Activated T-helper 17 cell treated with anti-CD3 and anti-CD28 coated beads, Interleukin-2, amount 50 U/mL, for 72 hours (primary cell): ENCODE measurements around the gene SASH1. TPM values are rescaled to one million over a fixed set of nuclear protein-coding genes. Genes with fewer than 3 reads are reported as not detected.
A peak's percentile ranks its signal among the peaks of the same experiment; 100 is the strongest.

ENCODE experiments used
- ATAC-seq: fragments of 150-1000 bp; cut with Tn5 transposase; replicated peaks from 2 replicates; pipeline ENCODE4 v1.10.0; 2021; ENCODE audit warnings: mild to moderate bottlenecking, moderate library complexity
- H3K27ac Mint-ChIP-seq: one replicate; pipeline ENCODE4 v1.8.0; 2022; ENCODE audit warnings: mixed read lengths
- H3K27me3 Mint-ChIP-seq: one replicate; pipeline ENCODE4 v1.8.0; 2022; ENCODE audit warnings: mixed read lengths
- H3K36me3 Mint-ChIP-seq: one replicate; pipeline ENCODE4 v1.8.0; 2022; ENCODE audit warnings: low read depth, mild to moderate bottlenecking, mixed read lengths
- H3K4me1 Mint-ChIP-seq: one replicate; pipeline ENCODE4 v1.8.0; 2022; ENCODE audit warnings: mixed read lengths
- H3K4me3 Mint-ChIP-seq: one replicate; pipeline ENCODE4 v1.8.0; 2022; ENCODE audit warnings: mild to moderate bottlenecking, mixed read lengths
- H3K9me3 Mint-ChIP-seq: one replicate; pipeline ENCODE4 v1.8.0; 2022; ENCODE audit warnings: mixed read lengths
- total RNA-seq, 2 donors: library from RNA; stranded (reverse); gene quantifications; one replicate each; pipeline ENCODE4 v1.2.3, GENCODE V29; 2022

The SASH1 gene
- total RNA-seq, 2 donors from 2014 or later: 1.8 to 2.9 TPM

DNA sequence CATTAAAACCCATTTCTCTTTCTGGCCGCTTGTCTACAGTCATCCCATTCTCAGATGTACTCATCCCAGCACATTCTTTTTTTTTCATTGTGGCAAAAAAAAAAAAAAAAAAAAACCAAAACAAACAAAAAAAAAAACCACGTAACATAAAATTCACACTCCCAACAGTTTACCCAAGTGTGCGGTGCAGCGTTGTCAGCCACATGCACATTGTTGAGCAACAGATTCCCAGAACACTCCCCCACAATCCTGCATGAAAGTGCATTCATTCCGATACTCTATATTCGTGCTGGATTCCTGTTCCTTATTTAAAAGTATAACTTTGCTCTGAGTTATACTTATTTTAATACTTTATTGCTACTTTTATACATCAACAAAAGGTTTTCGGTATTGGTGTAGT lies 96.0 kb downstream of the SASH1 start:
- no peak for ATAC-seq
- H3K27ac Mint-ChIP-seq: no peak overlapping the region
- H3K27me3 Mint-ChIP-seq: peaks cover 7% of the 10 kb centered on the region
- H3K9me3 Mint-ChIP-seq: no peaks in the 10 kb centered on the region
- H3K36me3 Mint-ChIP-seq: no peaks in the 10 kb centered on the region
- H3K4me3 Mint-ChIP-seq: no peak overlapping the region
- H3K4me1 Mint-ChIP-seq: no peaks in the 10 kb centered on the region

DNA sequence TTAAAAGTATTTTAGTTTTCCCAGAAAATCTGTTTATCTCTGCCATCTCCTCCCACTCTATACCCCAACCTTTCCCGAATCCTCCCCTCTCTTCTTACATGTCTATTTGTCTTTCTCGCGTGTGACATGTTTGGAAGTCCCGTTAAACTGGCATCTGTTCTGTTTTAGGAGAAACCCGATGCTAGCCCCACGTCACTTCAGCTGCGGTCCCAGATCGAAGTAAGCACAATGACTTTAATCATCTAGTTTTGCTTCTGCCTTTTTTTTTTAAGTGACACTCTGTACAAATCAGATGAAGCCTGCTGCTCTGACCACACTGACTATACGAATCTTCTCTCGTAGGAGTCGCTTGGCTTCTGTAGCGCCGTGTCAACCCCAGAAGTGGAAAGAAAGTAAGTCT lies 97.4 kb downstream of the SASH1 start:
- Mint-ChIP-seq H3K4me1 (no peaks in the 10 kb centered on the region), H3K27ac (no peak overlapping the region), H3K36me3 (no peaks in the 10 kb centered on the region), H3K4me3 (no peak overlapping the region), H3K9me3 (no peaks in the 10 kb centered on the region), H3K27me3 (peaks cover 13% of the 10 kb centered on the region)
- ATAC-seq: no peak

DNA sequence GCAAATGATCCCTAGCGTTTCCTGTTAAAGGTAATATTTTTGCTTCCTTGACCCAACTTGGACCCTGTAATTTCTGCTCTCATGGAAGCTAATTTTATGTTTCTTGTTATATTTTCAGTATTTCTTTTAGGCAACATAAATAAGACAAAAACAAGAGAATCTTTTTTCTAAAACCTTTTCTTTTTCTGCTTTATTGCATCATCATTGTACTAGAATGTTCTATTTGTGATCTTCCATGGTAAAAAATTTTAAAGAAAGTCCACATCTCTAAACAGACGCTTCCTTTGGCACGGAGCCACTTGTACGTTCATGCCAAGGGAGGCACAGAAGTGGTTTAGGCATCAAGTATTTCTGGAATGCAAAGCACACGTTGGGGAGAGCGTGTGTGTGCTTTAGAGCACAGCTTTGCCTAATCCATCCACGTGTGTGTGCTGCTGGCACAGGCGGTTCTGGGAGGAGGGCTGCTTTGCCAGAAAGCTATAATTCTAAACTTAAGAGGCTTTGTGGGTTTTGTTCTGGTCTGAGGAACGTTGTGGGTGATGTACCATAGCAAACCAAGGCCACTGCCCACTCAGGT lies 98.3 kb downstream of the SASH1 start:
- no peak overlapping the region for H3K4me3 Mint-ChIP-seq
- H3K9me3 Mint-ChIP-seq: no peaks in the 10 kb centered on the region
- H3K36me3 Mint-ChIP-seq: no peaks in the 10 kb centered on the region
- H3K4me1 Mint-ChIP-seq: no peaks in the 10 kb centered on the region
- peak overlapping the region; percentile 17 for H3K27ac Mint-ChIP-seq
- H3K27me3 Mint-ChIP-seq: peaks cover 13% of the 10 kb centered on the region
- ATAC-seq: no peak

DNA sequence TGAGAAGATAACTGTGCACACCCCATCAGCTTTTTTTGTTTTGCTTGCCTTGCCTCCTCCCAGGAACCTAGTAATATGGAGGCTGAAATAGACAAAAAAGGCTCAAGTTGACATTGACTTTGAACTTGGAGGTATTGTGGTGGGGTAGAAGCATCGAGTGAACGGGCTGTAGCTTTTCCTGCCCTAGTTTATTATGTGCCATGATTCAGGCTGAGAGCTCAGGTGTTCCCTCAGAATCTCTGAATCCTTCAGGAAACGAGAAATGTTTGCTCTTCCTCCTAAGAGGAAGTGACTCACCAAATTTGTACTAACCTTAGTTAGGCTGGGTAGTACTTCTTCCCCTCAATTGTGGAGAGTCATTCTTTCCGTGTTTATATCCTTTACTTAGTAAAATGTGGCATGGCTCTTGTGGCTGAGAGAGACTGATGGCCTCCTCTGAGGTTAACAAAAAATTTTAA lies 98.8 kb downstream of the SASH1 start:
- Mint-ChIP-seq H3K27me3 (peaks cover 13% of the 10 kb centered on the region), H3K9me3 (no peaks in the 10 kb centered on the region), H3K27ac (peak overlapping the region; percentile 17), H3K4me1 (no peaks in the 10 kb centered on the region), H3K4me3 (no peak overlapping the region), H3K36me3 (no peaks in the 10 kb centered on the region)
- ATAC-seq: peak; percentile 98

DNA sequence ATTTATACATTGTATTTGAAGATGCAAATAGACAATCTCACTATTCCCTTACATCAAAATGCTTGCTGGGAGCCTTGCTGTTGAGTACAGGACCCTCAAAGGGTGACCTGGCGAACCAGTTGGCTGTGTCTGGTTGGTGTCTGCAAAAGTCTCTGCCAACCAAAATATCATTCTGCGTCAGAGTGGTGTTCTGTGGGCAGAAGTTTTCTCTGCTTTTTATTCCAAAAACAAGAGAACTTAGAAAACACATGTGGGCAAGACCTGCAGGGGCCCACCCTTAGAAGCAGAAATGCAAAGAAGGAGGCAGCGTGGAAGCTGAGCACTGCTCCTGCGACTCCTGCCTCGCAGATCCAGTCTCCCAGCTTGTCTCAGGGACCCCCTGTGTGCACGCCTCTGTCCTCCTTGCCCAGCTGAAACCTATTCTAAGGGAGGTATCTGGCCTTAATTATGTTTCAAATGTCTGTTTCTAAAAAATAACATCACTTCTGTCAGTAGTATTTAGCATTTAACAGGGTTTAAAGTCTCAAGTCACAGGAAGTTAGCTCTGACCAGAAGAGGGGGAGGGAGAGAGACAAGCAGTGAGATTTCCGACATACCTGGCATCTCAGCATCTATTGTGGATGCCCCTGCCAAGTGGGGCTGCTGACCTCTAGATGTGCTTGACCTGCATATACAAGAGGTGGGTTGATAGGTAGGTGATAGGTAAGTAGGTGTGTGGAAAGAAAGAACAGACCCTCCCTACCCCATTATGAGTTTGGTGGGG lies 101.3 kb downstream of the SASH1 start:
- no peak for ATAC-seq
- peaks cover 12% of the 10 kb centered on the region for H3K4me1 Mint-ChIP-seq
- H3K36me3 Mint-ChIP-seq: no peaks in the 10 kb centered on the region
- H3K27ac Mint-ChIP-seq: no peak overlapping the region
- H3K27me3 Mint-ChIP-seq: peaks cover 25% of the 10 kb centered on the region
- no peak overlapping the region for H3K4me3 Mint-ChIP-seq
- no peaks in the 10 kb centered on the region for H3K9me3 Mint-ChIP-seq

DNA sequence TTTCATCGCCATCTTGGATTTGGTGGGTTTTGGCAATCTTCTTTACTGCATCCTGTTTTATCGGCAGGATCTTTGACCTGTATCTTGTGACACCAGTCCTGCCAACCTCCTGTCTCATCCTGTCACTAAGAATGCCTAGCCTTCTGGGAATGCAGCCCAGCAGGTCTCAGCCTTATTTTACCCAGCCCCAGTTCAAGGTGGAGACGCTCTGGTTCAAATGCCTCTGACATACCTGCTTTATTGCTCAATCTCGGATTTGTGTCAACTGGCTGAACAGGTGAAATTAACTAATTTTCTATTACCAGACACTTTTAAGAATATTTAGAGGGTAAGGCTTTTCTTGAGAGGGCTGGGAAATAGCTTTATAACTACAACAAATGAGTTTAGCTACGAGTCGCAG lies 102.5 kb downstream of the SASH1 start:
- H3K4me3 Mint-ChIP-seq: no peak overlapping the region
- no peak overlapping the region for H3K27ac Mint-ChIP-seq
- H3K36me3 Mint-ChIP-seq: no peaks in the 10 kb centered on the region
- no peak for ATAC-seq
- peaks cover 24% of the 10 kb centered on the region for H3K27me3 Mint-ChIP-seq
- peaks cover 12% of the 10 kb centered on the region for H3K4me1 Mint-ChIP-seq
- H3K9me3 Mint-ChIP-seq: no peaks in the 10 kb centered on the region

DNA sequence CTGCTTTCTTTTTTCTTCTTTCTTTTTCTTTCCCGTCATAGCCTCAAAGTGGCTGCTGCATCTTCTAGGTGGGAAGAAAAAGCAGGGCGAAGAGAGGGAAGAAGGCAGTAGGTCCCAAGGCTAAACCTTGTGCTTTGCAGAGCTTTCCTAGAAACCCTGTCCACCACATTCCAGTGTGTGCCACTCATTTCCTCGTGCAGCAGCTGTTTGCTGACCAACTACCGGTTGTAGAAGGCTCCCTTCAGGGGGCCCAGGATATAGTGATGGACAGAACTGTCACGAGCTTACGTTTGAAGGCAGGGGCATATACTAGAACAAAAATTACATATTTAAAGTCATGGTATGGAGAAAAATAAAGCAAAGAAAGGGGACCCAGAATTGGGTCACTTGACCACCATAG lies 103.0 kb downstream of the SASH1 start:
- H3K4me3 Mint-ChIP-seq: no peak overlapping the region
- H3K27ac Mint-ChIP-seq: no peak overlapping the region
- no peaks in the 10 kb centered on the region for H3K36me3 Mint-ChIP-seq
- H3K9me3 Mint-ChIP-seq: no peaks in the 10 kb centered on the region
- H3K27me3 Mint-ChIP-seq: peaks cover 20% of the 10 kb centered on the region
- peaks cover 12% of the 10 kb centered on the region for H3K4me1 Mint-ChIP-seq
- ATAC-seq: no peak

DNA sequence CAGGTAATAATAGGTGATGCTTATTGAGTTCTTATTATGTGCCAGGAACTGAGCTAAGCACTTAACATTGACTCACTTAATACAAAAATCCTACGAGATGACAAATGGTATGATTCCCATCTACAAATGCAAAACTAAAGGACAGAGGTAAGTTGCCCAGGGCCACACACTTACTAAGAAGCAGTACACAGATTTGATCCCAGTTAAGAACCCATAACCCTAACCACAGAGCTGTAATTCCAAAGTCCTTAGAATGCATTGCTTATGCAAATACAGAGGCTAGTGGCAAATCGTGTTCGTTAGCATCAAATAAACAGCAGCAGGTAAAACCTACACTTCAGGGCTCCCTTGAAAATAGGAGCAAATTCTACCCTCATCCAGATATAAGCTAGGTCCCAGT lies 104.0 kb downstream of the SASH1 start:
- Mint-ChIP-seq H3K9me3 (no peaks in the 10 kb centered on the region), H3K27me3 (peaks cover 23% of the 10 kb centered on the region), H3K4me1 (peaks cover 18% of the 10 kb centered on the region), H3K36me3 (no peaks in the 10 kb centered on the region), H3K4me3 (no peak overlapping the region), H3K27ac (no peak overlapping the region)
- ATAC-seq: no peak

DNA sequence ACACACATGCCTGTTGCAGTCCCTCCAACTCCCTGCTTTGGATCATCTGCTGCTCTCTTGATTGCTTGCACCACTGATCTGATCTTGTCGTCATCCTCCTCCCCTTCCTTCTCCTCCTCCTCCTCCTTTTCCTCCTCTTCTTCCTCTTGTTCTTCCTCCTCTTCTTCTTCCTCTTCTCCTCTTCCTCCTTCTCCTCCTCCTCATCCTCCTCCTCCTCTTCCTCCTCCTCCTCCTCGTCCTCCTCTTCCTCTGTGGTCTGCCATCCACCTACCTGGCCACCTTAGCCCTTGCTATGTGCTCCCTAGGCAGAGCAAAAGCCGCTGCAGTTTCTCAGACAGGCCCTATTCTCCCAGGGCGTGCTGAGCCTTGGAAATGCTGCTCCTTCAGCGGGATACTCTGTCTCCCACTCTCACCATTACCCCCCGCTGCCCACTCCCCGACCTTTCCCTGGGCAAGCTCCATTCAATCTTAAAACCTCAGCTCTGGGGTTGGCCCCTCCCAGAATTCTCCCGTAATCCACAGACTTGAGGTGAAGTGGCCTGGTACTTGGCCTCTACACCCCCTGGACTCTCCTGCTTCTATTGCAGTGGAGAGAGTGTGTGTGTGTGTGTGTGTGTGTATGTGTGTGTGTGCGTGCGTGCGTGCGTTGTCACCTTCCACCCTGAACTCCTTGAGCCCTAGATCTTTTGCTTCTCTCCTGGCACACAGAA lies 105.0 kb downstream of the SASH1 start:
- Mint-ChIP-seq H3K4me1 (peaks cover 25% of the 10 kb centered on the region), H3K4me3 (peak overlapping the region; percentile 24), H3K27ac (no peak overlapping the region), H3K36me3 (no peaks in the 10 kb centered on the region), H3K27me3 (peaks cover 23% of the 10 kb centered on the region), H3K9me3 (no peaks in the 10 kb centered on the region)
- ATAC-seq: no peak

DNA sequence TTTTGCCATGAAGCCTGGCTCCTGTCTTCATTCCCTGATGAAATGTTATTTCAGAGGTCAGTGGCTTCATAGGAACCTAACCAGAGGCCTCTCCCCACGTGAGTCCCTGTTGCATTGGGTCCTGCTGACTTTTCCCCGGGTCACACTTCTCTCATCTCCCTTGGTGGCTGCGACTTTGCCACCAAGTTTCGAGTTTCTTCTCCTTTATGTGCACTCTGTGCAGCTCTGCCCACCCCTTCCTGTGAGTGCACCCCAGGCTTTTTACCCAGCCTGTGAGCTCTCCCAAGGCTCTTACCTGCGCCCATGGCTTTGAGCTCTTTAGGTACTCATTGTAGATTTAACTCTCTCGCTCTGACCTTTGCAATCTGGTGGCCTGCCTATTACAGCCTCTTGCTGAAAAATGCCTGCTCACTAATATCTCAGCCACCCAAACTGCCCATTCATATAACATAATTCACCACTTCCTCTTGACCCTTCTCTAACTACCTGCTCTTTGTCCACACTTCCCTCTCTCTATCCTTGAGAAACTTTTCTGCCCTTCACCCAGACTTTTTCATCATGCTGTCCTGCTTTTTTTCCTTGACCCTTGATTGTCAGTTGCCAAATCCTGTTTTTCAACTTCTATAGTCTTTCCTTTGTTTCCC lies 105.9 kb downstream of the SASH1 start:
- Mint-ChIP-seq H3K4me1 (peaks cover 25% of the 10 kb centered on the region), H3K9me3 (no peaks in the 10 kb centered on the region), H3K27me3 (peaks cover 23% of the 10 kb centered on the region), H3K36me3 (no peaks in the 10 kb centered on the region), H3K4me3 (peak overlapping the region; percentile 24), H3K27ac (peak overlapping the region; percentile 9)
- peak; percentile 86 for ATAC-seq

DNA sequence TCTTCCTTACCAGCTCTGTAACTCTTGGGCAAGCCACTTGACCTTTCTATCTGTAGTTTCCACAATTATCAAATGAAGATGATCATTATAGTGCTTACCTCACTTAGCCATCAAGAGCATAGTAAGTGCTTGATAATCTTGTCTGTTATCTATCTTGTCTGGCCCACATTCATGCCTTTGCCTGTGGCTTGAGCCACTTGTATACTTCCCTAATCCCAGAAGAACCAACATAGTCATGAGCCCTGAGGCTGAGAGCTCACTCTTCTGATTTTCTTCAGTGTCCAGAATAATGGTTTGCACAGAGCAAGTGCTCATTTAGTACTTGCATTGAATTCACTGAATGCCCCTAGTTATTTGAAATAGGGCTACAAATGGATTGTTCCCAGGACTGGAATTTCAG lies 108.2 kb downstream of the SASH1 start:
- H3K4me1 Mint-ChIP-seq: peaks cover 25% of the 10 kb centered on the region
- ATAC-seq: no peak
- H3K9me3 Mint-ChIP-seq: no peaks in the 10 kb centered on the region
- no peak overlapping the region for H3K4me3 Mint-ChIP-seq
- H3K27ac Mint-ChIP-seq: no peak overlapping the region
- H3K27me3 Mint-ChIP-seq: peaks cover 17% of the 10 kb centered on the region
- no peaks in the 10 kb centered on the region for H3K36me3 Mint-ChIP-seq

DNA sequence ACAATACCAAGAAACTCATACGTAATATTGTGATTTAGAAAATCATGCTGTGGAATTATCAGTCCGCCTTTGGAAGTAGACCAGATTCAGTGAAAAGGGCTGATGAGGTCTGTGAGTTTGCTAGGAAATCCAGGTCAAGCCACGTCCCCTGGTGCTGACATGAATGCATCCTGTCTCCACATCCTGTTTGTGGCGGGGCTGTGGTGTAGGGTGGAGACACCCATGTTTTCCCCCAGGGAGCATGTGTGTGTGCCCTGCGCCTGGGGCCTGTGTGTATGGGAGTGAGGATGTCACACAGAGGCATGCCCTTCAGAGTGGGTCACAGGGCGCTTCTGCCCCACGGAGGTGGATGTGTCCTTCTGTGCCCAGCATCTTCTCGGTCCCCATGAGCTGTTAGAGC lies 109.1 kb downstream of the SASH1 start:
- no peak overlapping the region for H3K27ac Mint-ChIP-seq
- no peaks in the 10 kb centered on the region for H3K36me3 Mint-ChIP-seq
- H3K4me1 Mint-ChIP-seq: peaks cover 25% of the 10 kb centered on the region
- H3K9me3 Mint-ChIP-seq: no peaks in the 10 kb centered on the region
- peaks cover 17% of the 10 kb centered on the region for H3K27me3 Mint-ChIP-seq
- ATAC-seq: peak; percentile 81
- peak overlapping the region; percentile 31 for H3K4me3 Mint-ChIP-seq

DNA sequence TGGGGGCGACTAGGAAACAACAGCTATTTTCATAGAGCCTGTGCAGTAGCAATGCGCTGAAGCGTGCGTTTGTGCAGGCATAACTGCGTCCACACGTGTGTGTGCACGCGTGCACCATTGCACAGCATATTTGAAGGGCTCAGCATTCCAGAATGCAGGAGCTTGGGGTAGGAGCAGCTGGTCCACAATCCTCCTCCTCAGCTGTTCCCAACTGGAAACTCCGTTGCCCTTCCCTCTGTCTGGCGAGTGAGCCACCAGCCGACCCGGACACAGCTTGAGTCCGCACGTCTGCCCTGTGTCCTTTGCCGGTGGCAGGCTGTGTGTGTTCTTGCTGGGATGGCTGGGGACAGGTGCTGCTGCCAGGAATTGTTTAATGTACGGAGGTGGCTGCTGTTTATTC lies 110.2 kb downstream of the SASH1 start:
- Mint-ChIP-seq H3K36me3 (no peaks in the 10 kb centered on the region), H3K4me3 (no peak overlapping the region), H3K27me3 (peaks cover 10% of the 10 kb centered on the region), H3K9me3 (no peaks in the 10 kb centered on the region), H3K27ac (no peak overlapping the region), H3K4me1 (peaks cover 23% of the 10 kb centered on the region)
- ATAC-seq: no peak

DNA sequence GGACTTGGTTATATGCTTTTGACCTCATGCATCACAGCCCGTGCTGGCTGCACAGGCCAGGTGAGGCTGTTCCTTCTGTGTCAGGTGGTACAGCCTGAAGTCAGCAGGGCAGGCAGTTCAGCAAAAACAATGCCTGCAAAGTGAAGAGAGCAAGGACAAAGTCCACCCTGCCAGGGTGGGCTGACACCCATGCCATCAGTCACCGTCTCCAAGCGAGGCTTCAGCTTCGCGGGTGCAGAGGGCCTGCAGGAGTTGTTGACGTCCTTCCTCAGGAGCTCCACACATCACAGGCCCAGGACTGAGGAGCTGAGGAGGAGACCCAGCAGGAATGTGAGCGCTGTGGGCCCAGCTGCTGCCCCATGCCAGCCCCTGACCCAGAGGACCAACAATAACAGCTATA lies 111.3 kb downstream of the SASH1 start:
- ATAC-seq: no peak
- Mint-ChIP-seq H3K4me3 (no peak overlapping the region), H3K27ac (no peak overlapping the region), H3K36me3 (no peaks in the 10 kb centered on the region), H3K4me1 (peaks cover 13% of the 10 kb centered on the region), H3K27me3 (peaks cover 3% of the 10 kb centered on the region), H3K9me3 (no peaks in the 10 kb centered on the region)
